Measurements from ENCODE around the gene ARHGEF25. TPM values are rescaled to one million over a fixed set of nuclear protein-coding genes. Genes with fewer than 3 reads are reported as not detected.
"Not testable (repeated sequence)": the region's sequence is repeated elsewhere in the genome, so short reads cannot be mapped to it uniquely, and the experiment has no call there.

ARHGEF25 gene
- total and polyA plus RNA-seq, 7 donors = 5.8 to 140 (median 99.4) TPM

DNA sequence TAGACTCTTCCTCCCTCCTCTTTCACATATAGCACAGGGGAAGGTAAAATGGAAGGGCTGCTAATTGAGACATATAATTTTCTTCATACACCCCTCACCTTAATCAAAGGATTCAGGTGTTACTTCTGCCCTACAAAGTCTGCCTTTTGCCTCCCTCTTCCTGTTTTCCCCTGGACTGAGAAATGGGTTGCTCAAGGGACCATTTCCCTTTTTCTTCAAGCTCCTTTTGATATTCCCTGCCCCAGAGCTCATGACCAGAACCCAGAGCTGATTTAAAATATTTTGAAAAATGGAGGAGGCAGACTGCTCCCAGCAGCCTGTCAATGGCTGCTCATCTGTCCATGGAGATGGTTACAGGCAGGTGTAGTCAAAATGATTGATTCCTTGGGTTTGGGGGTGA is 26.5 kb upstream of the ARHGEF25 start:
- DNase-seq = no peak
- Histone ChIP-seq H3K4me1 (no peaks in the 10 kb centered on the region), H3K4me3 (no peak overlapping the region), H3K27me3 (peaks cover 0 to 3% (median 0%) of the 10 kb centered on the region in 3 donors), H3K36me3 (no peaks in the 10 kb centered on the region), H3K9me3 (no peaks in the 10 kb centered on the region), H3K27ac (no peak overlapping the region)
- TF ChIP-seq, protein P1, sequence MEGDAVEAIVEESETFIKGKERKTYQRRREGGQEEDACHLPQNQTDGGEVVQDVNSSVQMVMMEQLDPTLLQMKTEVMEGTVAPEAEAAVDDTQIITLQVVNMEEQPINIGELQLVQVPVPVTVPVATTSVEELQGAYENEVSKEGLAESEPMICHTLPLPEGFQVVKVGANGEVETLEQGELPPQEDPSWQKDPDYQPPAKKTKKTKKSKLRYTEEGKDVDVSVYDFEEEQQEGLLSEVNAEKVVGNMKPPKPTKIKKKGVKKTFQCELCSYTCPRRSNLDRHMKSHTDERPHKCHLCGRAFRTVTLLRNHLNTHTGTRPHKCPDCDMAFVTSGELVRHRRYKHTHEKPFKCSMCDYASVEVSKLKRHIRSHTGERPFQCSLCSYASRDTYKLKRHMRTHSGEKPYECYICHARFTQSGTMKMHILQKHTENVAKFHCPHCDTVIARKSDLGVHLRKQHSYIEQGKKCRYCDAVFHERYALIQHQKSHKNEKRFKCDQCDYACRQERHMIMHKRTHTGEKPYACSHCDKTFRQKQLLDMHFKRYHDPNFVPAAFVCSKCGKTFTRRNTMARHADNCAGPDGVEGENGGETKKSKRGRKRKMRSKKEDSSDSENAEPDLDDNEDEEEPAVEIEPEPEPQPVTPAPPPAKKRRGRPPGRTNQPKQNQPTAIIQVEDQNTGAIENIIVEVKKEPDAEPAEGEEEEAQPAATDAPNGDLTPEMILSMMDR (IDR thresholded peaks at IDR 0.05) = no peak
- TF ChIP-seq POLR2A (IDR thresholded peaks at IDR 0.05) (no peak), EP300 (IDR thresholded peaks at IDR 0.05) (no peak), POLR2AphosphoS5 (IDR thresholded peaks at IDR 0.05) (no peak)
- intact Hi-C loops (cut with DNase I) = loop anchor here (5.0 kb wide), 1 partner anchor 108 kb away; the partner anchor contains the start of gene OS9

DNA sequence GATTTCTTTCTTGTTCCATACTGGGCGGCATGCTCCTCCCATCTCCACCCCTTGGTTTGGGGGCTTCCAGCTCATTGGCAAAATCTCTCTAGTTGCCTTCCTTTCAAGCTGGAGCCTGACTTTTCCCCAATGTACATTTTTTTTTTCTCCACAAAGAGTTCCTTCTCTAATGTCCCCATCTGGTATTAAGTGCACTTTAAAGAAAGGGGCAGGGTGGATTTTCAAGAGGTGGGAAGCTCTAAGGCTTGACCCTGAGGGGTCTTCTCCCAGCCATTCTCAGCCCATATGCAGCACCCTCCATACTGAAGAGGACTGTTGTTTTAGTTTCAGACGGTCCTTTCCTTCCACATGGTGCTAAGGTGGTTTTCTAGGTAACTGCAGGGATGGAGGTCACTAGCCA is 26.1 kb upstream of the ARHGEF25 start:
- intact Hi-C loops (cut with DNase I) = no loop called here

DNA sequence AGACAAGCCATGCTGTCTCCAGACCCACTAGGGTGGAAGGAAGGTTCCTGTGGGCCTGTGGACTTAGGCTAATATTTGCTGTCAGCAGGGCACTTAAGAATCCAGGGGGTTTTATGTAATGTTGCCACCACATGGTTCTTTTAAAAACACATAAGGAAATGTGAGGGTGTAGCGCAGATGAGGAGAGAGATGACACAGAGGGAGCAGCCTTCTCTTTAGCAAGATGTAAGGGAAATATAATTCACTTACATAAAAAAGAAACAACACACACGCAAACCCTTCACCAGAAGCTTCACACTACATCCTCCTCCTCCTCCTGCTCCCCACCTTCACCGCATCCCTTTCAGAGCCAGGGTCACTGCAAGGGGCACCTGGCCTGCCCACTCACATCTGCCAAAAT is 25.1 kb upstream of the ARHGEF25 start:
- H3K36me3 ChIP-seq = no peaks in the 10 kb centered on the region
- DNase-seq = no peak
- H3K9me3 ChIP-seq = no peaks in the 10 kb centered on the region
- H3K4me3 ChIP-seq = no peak overlapping the region
- H3K4me1 ChIP-seq = peaks cover 0 to 8% (median 6%) of the 10 kb centered on the region in 4 donors
- WGBS, 2 donors = 84 to 86% methylated on average over 3 of the region's 3 CpGs
- H3K27me3 ChIP-seq = peaks cover 0 to 3% (median 0%) of the 10 kb centered on the region in 3 donors
- H3K27ac ChIP-seq = no peak overlapping the region
- TF ChIP-seq, protein P1 (IDR thresholded peaks at IDR 0.05) = no peak
- no peak for TF ChIP-seq EP300 (IDR thresholded peaks at IDR 0.05)
- TF ChIP-seq POLR2A (IDR thresholded peaks at IDR 0.05) = no peak
- TF ChIP-seq POLR2AphosphoS5 (IDR thresholded peaks at IDR 0.05) = no peak
- intact Hi-C loops (cut with DNase I) = no loop called here

More for the DNA sequence above, 26.1 kb upstream of the ARHGEF25 start:
- H3K27me3 ChIP-seq = peaks cover 0 to 3% (median 0%) of the 10 kb centered on the region in 3 donors
- H3K4me3 ChIP-seq = no peak overlapping the region
- H3K4me1 ChIP-seq = peaks cover 0 to under 1% (median under 1%) of the 10 kb centered on the region in 4 donors
- TF ChIP-seq POLR2AphosphoS5 (IDR thresholded peaks at IDR 0.05) (no peak), EP300 (IDR thresholded peaks at IDR 0.05) (no peak), POLR2A (IDR thresholded peaks at IDR 0.05) (no peak)
- TF ChIP-seq, protein P1 (IDR thresholded peaks at IDR 0.05) = no peak
- 63 to 80% methylated on average over 2 of the region's 2 CpGs for WGBS, 2 donors
- no peaks in the 10 kb centered on the region for H3K9me3 ChIP-seq
- H3K36me3 ChIP-seq = no peaks in the 10 kb centered on the region
- no peak overlapping the region for H3K27ac ChIP-seq
- DNase-seq = no peak

DNA sequence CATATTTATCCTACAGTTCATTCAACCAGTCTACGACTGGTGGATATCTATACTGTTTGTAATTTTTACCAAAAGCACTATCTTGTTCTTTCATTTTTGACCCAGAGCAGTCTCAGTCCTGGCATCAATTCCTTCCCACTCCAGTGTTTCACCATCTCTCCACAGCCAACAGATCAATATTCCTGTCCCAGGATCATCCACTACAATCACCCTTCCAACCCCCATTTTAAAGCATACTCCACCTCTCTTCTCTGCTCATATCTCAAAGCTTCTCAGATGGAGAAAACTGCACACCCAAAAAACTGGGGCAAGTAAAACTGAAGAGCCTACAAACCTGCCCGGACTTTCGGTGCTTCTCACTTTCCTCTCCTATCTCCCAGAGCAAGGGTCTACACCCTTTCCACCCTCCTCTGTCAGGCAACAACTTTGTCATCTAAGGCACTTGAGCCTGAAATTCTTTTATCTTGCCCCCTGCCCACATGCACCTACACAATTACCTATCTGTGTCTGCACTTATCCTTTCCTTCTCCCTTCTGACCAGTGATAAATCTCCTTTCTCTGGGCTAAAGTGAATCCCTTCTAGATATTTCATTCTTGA is 24.3 kb upstream of the ARHGEF25 start:
- Histone ChIP-seq H3K27ac (no peak overlapping the region), H3K36me3 (no peaks in the 10 kb centered on the region), H3K27me3 (peaks cover 0 to 3% (median 0%) of the 10 kb centered on the region in 3 donors), H3K4me1 (peaks cover 0 to 14% (median 11%) of the 10 kb centered on the region in 4 donors), H3K4me3 (no peak overlapping the region), H3K9me3 (no peaks in the 10 kb centered on the region)
- intact Hi-C loops (cut with DNase I) = no loop called here
- 85 to 90% methylated on average over 3 of the region's 3 CpGs for WGBS, 2 donors
- no peak for TF ChIP-seq EP300 (IDR thresholded peaks at IDR 0.05)
- no peak for TF ChIP-seq POLR2A (IDR thresholded peaks at IDR 0.05)
- TF ChIP-seq, protein P1 (IDR thresholded peaks at IDR 0.05) = no peak
- TF ChIP-seq POLR2AphosphoS5 (IDR thresholded peaks at IDR 0.05) = no peak
- no peak for DNase-seq

DNA sequence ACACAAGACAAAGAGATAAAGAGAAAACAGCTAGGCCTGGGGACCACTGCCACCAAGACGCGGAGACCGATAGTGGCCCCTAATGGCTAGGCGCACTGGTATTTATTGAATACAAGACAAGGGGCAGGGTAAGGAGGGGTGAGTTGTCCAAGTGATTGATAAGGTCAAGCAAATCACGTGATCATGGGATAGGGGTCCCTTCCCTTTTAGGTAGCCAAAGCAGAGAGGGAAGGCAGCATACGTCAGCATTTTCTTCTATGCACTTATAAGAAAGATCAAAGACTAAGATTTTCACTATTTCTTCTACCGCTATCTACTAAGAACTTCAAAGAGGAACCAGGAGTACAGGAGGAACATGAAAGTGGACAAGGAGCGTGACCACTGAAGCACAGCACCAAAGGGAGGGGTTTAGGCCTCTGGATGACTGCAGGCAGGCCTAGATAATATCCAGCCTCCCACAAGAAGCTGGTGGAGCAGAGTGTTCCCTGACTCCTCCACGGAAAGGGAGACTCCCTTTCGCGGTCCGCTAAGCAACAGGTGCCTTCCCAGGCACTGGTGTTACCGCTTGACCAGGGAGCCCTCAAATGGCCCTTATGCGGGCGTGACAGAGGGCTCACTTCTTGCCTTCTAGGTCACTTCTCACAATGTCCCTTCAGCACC is 22.2 kb upstream of the ARHGEF25 start:
- H3K27ac ChIP-seq; H3K9me3 ChIP-seq; H3K36me3 ChIP-seq; H3K27me3 ChIP-seq; DNase-seq; intact Hi-C loops (cut with DNase I); H3K4me3 ChIP-seq: not testable (repeated sequence)
- WGBS, 2 donors = 88 to 92% methylated on average over 15 of the region's 15 CpGs
- peaks cover 0 to 18% (median 16%) of the 10 kb centered on the region in 4 donors for H3K4me1 ChIP-seq

Data from sigmoid colon (tissue), 7 donors.